Measurements from ENCODE around the gene PSMC5.

DNA sequence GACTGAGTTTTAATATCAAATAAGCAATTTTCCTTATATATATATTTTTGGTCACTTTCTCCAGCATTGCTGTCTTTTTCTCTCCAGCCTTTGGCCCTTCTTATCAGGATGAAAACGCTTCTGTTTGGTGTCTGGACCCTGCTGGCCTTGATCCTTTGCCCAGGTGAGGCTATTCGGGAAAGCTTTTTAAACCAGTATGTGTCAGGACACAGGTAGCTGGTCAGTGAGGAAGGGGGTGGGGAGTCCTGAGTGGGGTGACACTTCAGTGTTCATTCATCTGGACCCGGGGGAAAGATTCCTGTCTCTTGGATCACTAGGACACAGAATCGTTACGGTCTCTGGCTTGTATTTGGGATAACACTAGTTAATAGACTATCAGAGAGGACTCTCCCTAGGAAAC lies 27.5 kb downstream of the PSMC5 start:
- no peak for TF ChIP-seq USF1 (CRISPR knock-in tag; IDR thresholded peaks at IDR 0.05)
- TF ChIP-seq NFYB (CRISPR knock-in tag; conservative IDR thresholded peaks at IDR 0.05; ENCODE audit: low read depth): no peak
- TF ChIP-seq, protein P1, sequence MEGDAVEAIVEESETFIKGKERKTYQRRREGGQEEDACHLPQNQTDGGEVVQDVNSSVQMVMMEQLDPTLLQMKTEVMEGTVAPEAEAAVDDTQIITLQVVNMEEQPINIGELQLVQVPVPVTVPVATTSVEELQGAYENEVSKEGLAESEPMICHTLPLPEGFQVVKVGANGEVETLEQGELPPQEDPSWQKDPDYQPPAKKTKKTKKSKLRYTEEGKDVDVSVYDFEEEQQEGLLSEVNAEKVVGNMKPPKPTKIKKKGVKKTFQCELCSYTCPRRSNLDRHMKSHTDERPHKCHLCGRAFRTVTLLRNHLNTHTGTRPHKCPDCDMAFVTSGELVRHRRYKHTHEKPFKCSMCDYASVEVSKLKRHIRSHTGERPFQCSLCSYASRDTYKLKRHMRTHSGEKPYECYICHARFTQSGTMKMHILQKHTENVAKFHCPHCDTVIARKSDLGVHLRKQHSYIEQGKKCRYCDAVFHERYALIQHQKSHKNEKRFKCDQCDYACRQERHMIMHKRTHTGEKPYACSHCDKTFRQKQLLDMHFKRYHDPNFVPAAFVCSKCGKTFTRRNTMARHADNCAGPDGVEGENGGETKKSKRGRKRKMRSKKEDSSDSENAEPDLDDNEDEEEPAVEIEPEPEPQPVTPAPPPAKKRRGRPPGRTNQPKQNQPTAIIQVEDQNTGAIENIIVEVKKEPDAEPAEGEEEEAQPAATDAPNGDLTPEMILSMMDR (IDR thresholded peaks at IDR 0.05): no peak

All from WTC11 (cell line).